Measurements from ENCODE around the gene LY6G5B.

Gene LY6G5B

GRCh38 chr6:31641370-31641769, 28.4 kb upstream of the LY6G5B start:
- no peak for DNase-seq (ENCODE audit: low spot score)

DNA sequence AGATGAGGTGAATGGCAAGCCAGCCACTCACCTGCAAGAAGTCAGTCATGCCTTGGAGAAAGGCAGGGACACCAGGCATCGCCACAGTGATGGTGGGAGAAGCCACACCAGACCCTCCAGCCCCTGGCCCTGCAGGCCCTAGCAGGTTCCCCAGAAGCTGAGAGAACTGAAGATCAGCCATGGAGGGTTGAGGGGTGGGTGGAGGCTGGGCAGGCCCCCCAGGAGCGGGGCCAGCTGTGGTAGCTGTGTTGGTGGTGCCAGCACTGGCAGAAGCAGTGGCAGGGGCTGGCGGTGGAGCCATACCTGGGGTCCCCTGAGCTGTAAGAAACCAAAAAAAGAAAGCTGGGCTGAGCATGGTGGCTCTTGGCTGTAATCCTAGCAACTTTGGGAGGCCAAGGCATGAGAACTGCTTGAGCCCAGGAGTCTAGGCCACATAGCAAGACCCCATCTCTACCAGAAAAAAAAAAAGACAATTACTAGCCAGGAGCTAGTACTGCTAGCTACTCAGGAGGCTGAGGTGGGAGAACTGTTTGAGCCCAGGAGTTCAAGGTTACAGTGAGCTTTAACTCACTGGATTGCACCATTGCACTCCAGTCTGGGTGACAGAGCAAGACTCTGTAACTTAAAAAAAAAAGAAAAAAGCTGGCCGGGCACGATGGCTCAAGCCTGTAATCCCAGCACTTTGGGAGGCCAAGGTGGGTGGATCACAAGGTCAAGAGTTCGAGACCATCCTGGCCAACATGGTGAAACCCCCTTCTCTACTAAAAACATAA, 26.8 kb upstream of the LY6G5B start:
- DNase-seq (ENCODE audit: low spot score): no peak

DNA sequence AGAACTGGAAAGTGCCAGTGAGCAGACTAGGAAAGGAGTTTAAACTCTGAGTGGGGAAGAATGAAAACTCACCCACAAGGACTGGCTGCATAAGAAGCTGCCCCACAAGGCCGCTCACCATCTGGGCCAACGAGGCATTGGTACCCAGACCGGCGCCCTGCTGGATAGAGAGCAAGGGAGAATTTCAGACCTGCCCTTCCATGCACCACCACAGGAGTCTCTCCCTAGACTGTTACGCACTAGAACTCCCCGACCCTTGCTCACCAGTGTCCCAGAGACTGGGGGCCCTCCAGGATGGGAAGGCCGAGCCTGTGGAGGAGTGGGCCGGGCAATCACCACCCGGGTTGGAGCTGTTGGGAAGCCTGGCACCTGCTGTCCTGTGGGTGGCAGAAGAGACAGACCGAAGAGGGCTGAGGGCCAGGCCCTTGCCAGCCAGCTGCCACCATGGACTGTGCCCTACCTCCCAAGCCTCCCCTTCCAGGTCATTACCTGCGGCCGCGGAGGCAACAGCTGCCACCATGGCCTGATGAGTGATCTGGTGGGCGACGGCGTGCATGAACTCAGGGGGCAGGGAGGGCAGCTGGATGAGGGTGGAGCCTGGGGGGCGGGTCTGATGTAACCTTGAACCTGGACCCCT, 25.8 kb upstream of the LY6G5B start:
- no peak for DNase-seq (ENCODE audit: low spot score)

GRCh38 chr6:31645325-31645724, 24.5 kb upstream of the LY6G5B start:
- no peak for DNase-seq (ENCODE audit: low spot score)

- DNase-seq (ENCODE audit: low spot score): no peak
Measured at GRCh38 chr6:31651602-31652191, 18.1 kb upstream of the LY6G5B start.

DNA sequence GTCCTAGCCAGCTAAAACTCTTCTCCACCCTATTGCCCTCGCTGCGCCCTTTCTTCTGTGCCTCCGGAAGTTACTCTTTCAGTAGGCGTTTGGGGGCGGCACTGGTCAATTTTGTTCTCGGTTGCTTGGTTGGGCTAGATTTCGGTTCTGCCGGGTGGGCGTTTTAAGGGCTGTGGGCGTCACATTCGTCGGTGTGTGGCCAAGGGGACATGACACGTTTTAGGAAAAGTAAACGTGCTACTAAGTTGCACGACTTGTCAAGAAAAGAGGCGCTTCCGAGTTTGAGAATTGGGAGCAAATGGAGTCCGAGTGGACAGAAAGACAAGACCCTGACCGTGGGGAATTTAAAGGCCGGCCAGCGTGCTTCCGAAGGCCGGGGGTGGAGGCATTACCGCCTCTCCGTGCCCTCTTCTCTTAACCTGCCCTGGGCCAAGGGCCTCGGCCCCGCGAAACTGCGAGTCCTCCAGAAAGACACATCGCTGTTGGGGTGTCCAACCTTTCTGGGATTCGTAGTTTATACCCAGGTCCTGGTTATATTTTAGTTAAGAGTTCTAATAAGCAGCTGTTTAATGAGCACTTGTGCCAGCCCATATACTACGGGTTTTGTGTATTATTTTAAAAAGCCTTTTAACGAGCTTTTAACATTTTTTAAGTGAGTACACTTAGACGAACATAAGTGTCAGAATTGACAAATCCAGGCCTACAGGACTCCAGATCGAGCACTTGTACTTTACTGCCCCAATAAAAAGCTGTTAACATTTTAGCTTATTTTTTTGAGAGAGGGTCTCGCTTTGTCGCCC, 16.7 kb upstream of the LY6G5B start:
- DNase-seq (ENCODE audit: low spot score): no peak

- no peak for DNase-seq (ENCODE audit: low spot score)
Measured at GRCh38 chr6:31654574-31655348, 15.0 kb upstream of the LY6G5B start.

DNA sequence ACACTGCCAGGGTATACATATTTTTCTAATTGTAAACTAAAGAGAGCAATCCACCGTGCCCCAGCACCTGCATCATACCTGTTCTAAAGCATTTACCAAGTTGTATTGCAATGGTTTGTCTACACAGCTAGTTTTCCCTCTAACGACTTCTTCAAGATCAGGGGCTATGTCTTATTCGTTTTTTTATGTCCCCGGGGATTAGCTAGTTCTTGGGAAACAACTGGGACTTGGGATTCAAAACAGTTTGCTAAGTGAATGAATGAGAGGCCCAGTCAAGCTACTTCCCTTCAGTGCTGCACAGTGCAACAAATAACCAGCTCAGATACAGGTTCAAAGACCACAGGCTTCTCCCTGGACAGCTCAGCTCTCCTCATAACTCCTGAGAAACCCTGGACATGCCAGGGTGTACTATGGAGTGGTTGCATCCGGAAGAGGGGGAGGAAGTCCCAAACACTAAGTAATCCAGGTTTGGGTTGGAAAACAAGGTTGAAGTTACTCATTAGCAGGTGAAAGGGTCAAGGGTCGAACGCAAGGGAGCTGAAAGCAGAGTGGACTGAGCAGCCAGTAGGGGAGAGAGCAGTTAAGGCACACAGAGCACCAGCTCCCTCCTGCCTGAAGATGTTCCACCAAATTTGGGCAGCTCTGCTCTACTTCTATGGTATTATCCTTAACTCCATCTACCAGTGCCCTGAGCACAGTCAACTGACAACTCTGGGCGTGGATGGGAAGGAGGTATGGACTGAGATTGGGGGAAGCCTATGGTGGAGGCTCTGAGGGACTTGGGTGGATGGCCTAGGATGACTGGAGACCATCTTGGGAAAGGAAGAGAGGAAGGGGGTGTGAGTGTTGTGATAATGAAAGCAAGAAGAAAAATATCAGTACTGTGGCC, 14.2 kb upstream of the LY6G5B start, which contains the start of gene APOM:
Gene APOM, plus strand, starts transcription at position 546 of the 889 bp plus-strand sequence. Its CDS starts 73 bp downstream, at position 619.
- no peak for DNase-seq (ENCODE audit: low spot score)

GRCh38 chr6:31657406-31658157, 12.2 kb upstream of the LY6G5B start:
- peak; percentile 22 for DNase-seq (ENCODE audit: low spot score)

DNA sequence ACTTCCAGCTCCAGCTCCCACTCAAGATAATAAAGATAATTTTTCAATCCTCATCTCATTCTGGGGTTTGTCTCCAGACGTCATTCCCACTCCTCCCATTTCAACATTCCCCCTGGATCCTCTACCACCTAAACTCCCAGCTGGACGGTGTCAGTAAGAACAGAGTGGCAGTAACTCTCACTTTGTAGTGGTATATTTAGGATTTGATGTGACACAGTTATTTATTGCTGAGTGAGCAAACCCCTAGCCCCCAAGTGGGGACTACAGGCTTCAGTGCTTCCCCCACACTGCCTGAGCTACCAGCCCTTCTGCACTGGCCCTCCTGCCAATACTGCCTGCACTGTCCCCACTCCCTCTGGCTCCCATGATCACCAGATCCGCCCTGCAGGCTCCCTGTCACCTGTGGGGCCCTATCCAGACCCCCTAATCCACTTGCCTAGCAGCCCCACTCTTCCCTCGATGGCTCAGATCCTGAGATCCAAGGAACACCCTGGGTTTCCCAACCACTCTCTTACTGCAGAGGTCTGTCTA, 11.6 kb upstream of the LY6G5B start:
- DNase-seq (ENCODE audit: low spot score): no peak

GRCh38 chr6:31658983-31659648, 10.7 kb upstream of the LY6G5B start:
- DNase-seq (ENCODE audit: low spot score): no peak

DNA sequence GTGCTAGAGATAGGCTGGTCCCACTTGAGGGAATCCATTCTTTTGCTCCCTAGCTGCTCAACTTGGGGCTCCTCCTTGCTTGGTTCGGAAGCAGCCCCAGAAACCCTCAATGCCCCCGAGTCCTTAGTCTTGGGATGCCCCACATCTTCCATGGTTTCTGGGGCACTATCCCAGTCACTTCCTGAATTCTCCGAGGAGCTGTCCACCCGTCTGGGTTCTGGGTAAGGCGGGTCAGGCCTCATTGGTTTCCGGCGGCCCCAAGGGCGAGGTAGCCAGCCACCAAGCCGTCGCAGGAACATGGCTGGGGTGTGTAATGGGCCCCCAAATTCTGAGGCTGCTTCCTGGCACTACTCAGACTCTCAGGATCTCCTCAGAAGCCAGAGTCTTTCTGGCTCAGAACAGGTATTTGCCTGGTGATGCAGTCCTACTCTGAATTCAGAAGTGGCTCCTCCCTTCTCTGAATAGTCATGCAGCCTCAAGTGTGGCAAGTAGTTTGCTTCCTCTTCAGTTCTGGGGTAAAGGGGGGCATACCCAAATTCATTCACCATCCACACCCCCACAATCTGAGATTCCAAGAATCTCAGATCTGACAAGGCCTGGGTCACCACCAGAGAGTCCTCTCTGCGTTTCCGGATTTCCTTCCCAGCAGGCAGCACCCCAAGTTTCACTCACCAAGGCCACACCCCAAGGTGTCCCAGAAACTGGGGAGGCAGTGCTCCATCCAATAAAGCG, 10.0 kb upstream of the LY6G5B start:
- peak; percentile 67 for DNase-seq (ENCODE audit: low spot score)

GRCh38 chr6:31660381-31661261, 9.2 kb upstream of the LY6G5B start, which contains the start of gene C6orf47:
Gene C6orf47, minus strand, starts transcription at chr6:31660778. Its CDS starts 831 bp downstream, at chr6:31659947.
- DNase-seq (ENCODE audit: low spot score): peak; percentile 71

- DNase-seq (ENCODE audit: low spot score): no peak
Measured at GRCh38 chr6:31661262-31662123, 8.3 kb upstream of the LY6G5B start.

GRCh38 chr6:31662124-31662723, 7.6 kb upstream of the LY6G5B start:
- DNase-seq (ENCODE audit: low spot score): no peak
